ENCODE data around the gene EMB.
"Not testable (repeated sequence)": the region's sequence is repeated elsewhere in the genome, so short reads cannot be mapped to it uniquely, and the experiment has no call there.

EMB gene

DNA sequence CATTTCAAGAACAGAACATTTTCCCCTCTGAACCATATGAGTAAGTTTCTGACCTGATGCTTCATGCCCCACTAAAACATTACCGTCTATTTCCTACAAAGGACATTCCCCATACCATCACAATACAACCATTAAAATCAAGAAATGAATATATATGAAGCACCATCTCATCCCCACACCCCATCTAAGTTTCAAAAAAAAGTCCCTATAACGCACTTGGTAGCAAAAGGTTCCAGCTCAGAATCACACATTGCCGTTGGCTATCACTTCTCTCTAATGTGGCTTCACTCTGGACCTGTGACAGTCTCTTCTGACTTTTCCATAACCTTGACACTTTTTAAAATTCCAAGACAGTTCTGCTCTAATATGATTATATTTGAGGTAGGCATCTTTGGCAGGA is 5.9 kb downstream of the EMB start:
- H3K4me3 ChIP-seq (ENCODE audit: low read depth, low read length), result no peak overlapping the region
- DNase-seq (ENCODE audit: low read depth, low spot score), result no peak
- TF ChIP-seq, protein P1, sequence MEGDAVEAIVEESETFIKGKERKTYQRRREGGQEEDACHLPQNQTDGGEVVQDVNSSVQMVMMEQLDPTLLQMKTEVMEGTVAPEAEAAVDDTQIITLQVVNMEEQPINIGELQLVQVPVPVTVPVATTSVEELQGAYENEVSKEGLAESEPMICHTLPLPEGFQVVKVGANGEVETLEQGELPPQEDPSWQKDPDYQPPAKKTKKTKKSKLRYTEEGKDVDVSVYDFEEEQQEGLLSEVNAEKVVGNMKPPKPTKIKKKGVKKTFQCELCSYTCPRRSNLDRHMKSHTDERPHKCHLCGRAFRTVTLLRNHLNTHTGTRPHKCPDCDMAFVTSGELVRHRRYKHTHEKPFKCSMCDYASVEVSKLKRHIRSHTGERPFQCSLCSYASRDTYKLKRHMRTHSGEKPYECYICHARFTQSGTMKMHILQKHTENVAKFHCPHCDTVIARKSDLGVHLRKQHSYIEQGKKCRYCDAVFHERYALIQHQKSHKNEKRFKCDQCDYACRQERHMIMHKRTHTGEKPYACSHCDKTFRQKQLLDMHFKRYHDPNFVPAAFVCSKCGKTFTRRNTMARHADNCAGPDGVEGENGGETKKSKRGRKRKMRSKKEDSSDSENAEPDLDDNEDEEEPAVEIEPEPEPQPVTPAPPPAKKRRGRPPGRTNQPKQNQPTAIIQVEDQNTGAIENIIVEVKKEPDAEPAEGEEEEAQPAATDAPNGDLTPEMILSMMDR (IDR thresholded peaks at IDR 0.05; ENCODE audit: low read depth, low read length), result no peak
- in situ Hi-C loops (cut with HindIII; ENCODE audit: low sequenced_read_pairs), result no loop called here

DNA sequence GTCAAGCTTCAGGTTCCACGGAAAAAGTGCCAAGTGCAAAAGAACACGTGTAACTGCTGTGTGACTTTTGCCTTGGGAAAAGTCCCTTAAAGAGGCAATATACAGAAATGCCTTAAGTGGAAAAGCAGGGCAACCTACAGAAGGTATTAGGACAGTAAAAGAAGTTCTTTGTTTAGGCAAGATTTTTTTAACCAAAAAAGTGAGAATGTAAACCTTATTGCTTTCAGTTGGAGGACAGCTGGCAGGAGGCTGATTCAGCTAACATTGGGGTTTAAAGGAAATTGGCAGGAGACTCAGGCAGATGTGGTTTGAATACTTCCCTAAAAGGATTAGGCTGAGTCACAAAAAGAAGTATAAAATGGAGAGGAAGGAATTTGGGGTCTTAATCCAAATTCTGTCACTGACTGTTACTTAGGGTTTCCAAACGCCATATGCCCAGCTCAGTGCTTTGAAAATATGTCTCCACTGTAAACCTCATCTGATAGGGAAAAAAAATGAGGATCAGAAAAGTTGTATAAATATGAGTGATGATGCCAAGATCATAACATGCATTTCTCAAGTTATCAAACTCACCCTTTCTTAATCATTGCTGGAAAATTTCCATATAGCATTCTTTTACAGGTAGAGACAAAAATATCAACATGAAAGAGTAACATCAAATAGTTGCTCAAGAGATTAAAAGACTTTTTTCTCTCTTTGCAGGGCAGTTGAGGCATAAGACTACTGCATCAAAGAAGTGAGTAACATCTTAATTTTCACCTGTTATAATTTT is 9.8 kb downstream of the EMB start:
- DNase-seq (ENCODE audit: low read depth, low spot score), result peak; percentile 32
- in situ Hi-C loops (cut with HindIII; ENCODE audit: low sequenced_read_pairs); H3K4me3 ChIP-seq (ENCODE audit: low read depth, low read length): not testable (repeated sequence)

DNA sequence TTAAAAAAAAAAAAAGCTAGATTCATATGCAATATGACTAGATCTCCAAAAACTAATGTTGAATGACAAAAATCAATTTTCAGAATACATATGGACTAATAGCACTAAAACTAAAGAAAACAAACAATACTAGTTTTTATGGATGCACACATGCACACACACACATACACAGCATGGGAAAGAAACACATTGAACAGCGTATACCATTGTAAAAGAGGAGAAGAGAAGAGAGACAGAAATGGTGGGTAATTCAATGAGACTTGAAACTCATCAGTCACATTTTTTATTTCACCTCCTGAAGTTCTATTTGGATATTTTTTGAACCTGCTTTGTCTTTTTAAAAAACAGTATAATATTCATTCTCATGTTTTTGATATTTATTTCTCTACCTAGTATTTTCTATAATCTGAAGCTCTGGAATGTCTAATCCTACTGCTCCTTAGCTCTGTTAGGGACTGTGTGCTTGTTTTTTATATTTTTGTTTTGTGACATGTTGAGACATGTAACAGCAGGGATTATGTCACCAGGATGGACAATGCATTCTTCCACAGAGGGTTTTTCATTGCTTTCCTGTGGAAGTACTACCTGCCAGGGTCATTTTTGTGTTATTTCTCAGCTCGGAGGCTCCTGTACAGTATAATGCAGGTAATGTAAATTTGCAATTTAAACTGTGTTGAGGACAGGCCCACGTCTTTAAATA is 17.8 kb downstream of the EMB start:
- DNase-seq (ENCODE audit: low read depth, low spot score); H3K4me3 ChIP-seq (ENCODE audit: low read depth, low read length); in situ Hi-C loops (cut with HindIII; ENCODE audit: low sequenced_read_pairs): not testable (repeated sequence)

DNA sequence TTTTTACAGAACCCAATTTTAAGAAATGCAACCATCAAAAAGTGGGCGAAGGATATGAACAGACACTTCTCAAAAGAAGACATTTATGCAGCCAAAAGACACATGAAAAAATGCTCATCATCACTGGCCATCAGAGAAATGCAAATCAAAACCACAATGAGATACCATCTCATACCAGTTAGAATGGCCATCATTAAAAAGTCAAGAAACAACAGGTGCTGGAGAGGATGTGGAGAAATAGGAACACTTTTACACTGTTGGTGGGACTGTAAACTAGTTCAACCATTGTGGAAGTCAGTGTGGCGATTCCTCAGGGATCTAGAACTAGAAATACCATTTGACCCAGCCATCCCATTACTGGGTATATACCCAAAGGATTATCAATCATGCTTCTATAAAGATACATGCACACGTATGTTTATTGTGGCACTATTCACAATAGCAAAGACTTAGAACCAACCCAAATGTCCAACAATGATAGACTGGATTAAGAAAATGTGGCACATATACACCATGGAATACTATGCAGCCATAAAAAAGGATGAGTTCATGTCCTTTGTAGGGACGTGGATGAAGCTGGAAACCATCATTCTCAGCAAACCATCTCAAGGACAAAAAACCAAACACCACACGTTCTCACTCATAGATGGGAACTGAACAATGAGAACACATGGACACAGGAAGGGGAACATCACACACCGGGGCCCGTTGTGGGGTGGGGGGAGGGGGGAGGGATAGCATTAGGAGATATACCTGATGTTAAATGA is 19.7 kb downstream of the EMB start:
- in situ Hi-C loops (cut with HindIII; ENCODE audit: low sequenced_read_pairs); DNase-seq (ENCODE audit: low read depth, low spot score); H3K4me3 ChIP-seq (ENCODE audit: low read depth, low read length): not testable (repeated sequence)

DNA sequence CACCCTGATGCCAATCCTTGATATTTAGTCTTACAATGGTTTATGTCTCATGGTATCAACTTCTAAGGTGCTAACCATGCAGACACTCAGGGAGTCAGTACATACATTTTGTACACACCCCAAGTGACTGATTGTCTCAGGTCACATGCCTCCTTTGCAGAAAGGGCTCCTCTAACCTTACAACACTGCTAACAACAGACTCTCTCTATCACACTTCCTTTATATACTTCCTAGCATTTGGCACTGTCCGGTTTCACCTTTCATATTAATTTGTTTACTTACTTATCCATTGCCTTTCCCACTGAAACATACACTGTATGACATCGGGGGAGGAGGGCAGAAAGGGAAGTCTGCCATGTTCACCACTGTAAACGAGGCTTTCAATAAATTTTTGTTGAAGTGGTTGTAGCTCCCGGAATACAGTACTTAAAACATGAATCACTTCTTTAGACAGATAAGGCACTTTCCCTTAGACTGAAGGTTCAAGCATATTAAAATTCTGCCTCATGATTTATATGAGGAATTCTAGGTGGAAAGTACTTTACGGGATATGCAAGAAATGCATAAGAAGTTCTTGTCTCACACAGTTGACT is 20.6 kb downstream of the EMB start:
- in situ Hi-C loops (cut with HindIII; ENCODE audit: low sequenced_read_pairs), result no loop called here
- TF ChIP-seq, protein P1 (IDR thresholded peaks at IDR 0.05; ENCODE audit: low read depth, low read length), result no peak
- no peak for DNase-seq (ENCODE audit: low read depth, low spot score)
- no peak overlapping the region for H3K4me3 ChIP-seq (ENCODE audit: low read depth, low read length)

- H3K4me3 ChIP-seq (ENCODE audit: low read depth, low read length); in situ Hi-C loops (cut with HindIII; ENCODE audit: low sequenced_read_pairs); DNase-seq (ENCODE audit: low read depth, low spot score): not testable (repeated sequence)
These were observed 21.4 kb downstream of the EMB start for GRCh38 chr5:50419656-50420055.

GRCh38 chr5:50416637-50417036 is 24.5 kb downstream of the EMB start:
- H3K4me3 ChIP-seq (ENCODE audit: low read depth, low read length); DNase-seq (ENCODE audit: low read depth, low spot score); in situ Hi-C loops (cut with HindIII; ENCODE audit: low sequenced_read_pairs): not testable (repeated sequence)

DNA sequence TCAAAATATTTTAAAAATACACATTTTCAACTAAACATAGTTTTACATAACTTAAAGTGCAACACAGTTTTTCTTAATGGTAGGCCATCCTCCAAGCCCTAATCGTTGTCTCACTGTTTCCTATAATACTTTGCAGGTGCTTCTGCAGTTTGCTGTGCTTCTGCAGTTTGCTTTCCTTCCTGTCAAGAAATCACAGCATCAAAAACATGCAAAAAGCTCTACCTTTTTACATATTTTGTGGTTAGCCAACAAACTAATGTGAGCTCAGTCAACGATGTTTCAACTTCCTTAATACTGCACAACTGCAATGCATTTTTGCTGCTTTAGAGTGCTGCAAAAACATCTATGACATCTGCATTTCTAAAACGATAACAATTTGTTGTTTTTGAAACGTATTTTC is 25.2 kb downstream of the EMB start:
- TF ChIP-seq, protein P1 (IDR thresholded peaks at IDR 0.05; ENCODE audit: low read depth, low read length), result no peak
- in situ Hi-C loops (cut with HindIII; ENCODE audit: low sequenced_read_pairs), result no loop called here
- no peak overlapping the region for H3K4me3 ChIP-seq (ENCODE audit: low read depth, low read length)
- DNase-seq (ENCODE audit: low read depth, low spot score), result no peak

- H3K4me3 ChIP-seq (ENCODE audit: low read depth, low read length); in situ Hi-C loops (cut with HindIII; ENCODE audit: low sequenced_read_pairs); DNase-seq (ENCODE audit: low read depth, low spot score): not testable (repeated sequence)
These were observed 30.2 kb downstream of the EMB start for GRCh38 chr5:50410932-50411331.

All from astrocyte of the spinal cord (primary cell).